Activated naive CD4-positive, alpha-beta T cell treated with anti-CD3 and anti-CD28 coated beads, Interleukin-2, amount 50 U/mL, for 24 hours (primary cell): Measurements from ENCODE around the gene MRFAP1L1.
"Not testable (repeated sequence)": the region's sequence is repeated elsewhere in the genome, so short reads cannot be mapped to it uniquely, and the experiment has no call there.

ENCODE experiments used
- H3K27ac Mint-ChIP-seq: one replicate; pipeline ENCODE4 v1.8.0; 2021; ENCODE audit warnings: mild to moderate bottlenecking, mixed read lengths
- H3K27me3 Mint-ChIP-seq: one replicate; pipeline ENCODE4 v1.8.0; 2021; ENCODE audit warnings: mixed read lengths
- H3K36me3 Mint-ChIP-seq: one replicate; pipeline ENCODE4 v1.8.0; 2021; ENCODE audit warnings: mixed read lengths
- H3K4me1 Mint-ChIP-seq: one replicate; pipeline ENCODE4 v1.8.0; 2021; ENCODE audit warnings: mixed read lengths
- H3K4me3 Mint-ChIP-seq: one replicate; pipeline ENCODE4 v1.8.0; 2021; ENCODE audit warnings: mild to moderate bottlenecking, mixed read lengths
- H3K9me3 Mint-ChIP-seq: one replicate; pipeline ENCODE4 v1.8.0; 2021; ENCODE audit warnings: mixed read lengths

MRFAP1L1 gene

DNA sequence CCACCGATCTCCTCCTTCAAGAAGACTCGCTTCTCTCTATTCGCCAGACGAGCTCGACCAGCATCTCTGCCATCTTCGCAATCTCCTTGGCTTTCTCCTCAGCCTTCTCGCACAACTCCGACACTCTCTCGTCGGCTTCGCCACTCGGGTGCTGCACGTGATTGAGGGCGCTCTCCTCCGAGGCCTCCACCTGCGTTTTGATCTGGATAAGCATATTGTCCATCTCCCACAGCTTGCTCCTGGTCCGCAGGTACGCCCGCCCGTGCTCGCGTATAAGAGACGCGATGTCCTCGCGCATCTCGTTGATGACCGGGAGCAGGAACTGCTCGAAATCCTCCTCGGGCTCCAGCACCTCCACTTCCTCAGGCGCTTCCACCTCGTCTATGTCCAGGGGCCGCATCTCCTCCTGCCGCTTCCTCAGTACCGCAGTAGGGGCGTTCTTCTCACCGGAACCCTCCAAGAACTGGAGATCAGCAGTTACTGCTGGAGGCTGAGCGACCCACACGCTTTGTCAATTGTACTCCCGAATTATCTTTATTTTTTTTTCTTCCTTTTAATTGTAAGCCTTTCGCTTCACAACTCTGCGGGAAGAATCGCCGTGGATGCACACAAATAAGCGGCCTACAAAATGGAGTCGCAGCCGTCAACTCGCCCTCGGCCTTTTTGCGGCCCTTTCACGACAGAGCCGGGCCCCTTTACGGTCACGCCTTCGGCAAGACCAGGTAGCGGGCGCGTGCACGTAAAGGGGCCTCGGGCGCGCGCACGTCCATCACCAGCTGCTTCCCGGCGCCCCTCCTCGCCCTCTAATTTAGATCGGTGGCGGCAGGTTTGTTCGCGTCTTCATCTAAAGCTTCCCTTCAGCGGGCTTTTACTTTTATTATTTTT lies at the start of gene MRFAP1L1:
Gene MRFAP1L1 (minus strand): TSS at position 636 of the 885 bp plus-strand sequence. CDS start 236 bp downstream, at position 400.
- H3K36me3 Mint-ChIP-seq, result peaks cover 32% of the 10 kb centered on the region
- peak within 1 kb of the TSS; percentile 98 for H3K27ac Mint-ChIP-seq
- H3K4me3 Mint-ChIP-seq, result peak within 1 kb of the TSS; percentile 99
- H3K27me3 Mint-ChIP-seq, result no peaks in the 10 kb centered on the region
- no peaks in the 10 kb centered on the region for H3K9me3 Mint-ChIP-seq
- H3K4me1 Mint-ChIP-seq, result peaks cover 65% of the 10 kb centered on the region

DNA sequence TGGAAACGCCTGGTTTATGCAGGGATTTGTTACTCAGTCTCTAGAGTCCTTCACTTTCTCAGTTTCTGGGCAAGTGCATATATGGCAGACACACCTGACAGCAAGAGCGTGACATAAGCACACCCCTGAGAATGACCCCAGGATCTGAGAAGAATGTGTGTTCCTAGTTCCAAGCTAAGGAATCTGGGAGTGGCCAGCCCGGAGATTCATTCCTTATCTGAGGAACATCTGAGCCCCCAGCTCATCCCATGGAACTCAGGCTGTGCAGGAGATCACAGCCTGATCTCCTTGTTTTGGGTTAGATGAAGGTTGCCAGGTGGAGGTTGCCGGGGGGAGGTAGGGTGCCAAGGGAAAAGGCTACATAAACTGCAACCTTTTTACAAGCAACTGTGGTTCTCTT lies 49.1 kb upstream of the MRFAP1L1 start:
- peaks cover 10% of the 10 kb centered on the region for H3K4me1 Mint-ChIP-seq
- no peaks in the 10 kb centered on the region for H3K9me3 Mint-ChIP-seq
- no peaks in the 10 kb centered on the region for H3K36me3 Mint-ChIP-seq
- H3K4me3 Mint-ChIP-seq, result no peak overlapping the region
- no peaks in the 10 kb centered on the region for H3K27me3 Mint-ChIP-seq
- H3K27ac Mint-ChIP-seq, result no peak overlapping the region

DNA sequence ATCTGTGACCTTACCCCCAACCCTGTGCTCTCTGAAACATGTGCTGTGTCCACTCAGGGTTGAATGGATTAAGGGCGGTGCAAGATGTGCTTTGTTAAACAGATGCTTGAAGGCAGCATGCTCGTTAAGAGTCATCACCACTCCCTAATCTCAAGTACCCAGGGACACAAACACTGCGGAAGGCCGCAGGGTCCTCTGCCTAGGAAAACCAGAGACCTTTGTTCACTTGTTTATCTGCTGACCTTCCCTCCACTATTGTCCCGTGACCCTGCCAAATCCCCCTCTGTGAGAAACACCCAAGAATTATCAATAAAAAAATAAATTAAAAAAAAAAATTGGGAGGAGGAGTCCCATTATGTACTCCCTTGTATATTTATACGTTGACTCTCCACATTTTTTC lies 46.7 kb upstream of the MRFAP1L1 start:
- peaks cover 13% of the 10 kb centered on the region for H3K4me1 Mint-ChIP-seq
- not testable (repeated sequence) for H3K27ac Mint-ChIP-seq, H3K4me3 Mint-ChIP-seq, H3K9me3 Mint-ChIP-seq, H3K36me3 Mint-ChIP-seq, H3K27me3 Mint-ChIP-seq

DNA sequence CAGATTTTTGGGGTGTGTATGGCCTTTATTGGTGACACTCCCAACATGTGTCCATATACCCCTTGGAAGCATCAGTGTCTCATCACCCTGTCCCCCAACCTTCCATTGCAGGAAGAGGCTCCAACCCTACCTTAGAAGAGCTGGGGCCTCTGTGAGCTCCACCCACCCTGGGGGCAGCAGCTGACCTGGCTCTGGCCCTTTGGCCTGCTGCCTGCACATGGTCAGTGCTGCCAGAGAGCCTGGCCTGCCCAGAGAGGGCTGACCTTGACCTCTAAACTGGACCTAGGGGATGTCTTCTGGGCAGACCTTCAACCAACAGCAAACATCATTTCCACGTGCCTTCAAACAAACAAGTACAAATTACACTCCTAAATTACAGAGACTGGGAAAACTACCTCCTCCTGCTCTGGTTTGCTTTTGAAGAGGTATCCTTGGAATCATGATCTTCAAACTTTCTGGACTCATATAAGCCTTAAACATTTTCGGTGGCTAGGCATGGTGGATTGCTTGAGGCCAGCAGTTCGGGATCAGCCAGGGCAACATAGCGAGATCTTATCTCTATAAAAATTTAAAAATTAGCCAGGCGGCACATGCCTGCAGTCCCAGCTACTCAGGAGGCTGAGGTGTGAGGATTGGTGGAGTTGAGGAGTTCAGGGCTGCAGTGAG lies 45.6 kb upstream of the MRFAP1L1 start:
- Mint-ChIP-seq H3K4me3 (no peak overlapping the region), H3K27ac (no peak overlapping the region), H3K4me1 (peaks cover 8% of the 10 kb centered on the region), H3K27me3 (no peaks in the 10 kb centered on the region), H3K36me3 (no peaks in the 10 kb centered on the region), H3K9me3 (no peaks in the 10 kb centered on the region)

DNA sequence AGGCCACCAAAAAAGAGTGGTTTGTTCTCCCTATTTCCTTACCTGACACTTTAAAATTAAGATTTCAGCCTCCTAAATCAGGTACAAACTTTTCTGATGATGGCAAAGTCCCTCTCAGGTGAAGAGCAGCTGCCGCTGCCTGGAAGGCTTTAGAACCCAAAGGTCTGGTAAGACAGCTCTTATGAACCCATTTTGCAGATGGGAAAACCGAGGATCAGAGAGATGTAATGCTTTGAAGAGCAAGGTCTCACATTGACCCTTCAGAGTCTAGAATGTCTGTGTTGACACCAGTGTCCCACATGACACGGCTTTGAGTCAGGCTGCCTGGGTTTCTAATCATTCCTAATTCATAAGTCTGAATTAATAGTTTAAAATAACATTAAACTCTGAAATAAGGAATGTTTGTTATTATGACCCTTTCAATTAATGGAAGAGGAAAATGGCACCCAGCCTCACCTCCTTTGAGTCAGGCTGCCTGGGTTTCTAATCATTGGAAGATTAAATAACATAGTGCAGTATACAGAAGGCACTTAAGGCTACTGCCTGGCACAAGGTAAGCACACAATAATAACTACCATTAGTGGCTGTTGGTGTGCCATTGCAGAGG lies 44.9 kb upstream of the MRFAP1L1 start:
- Mint-ChIP-seq H3K4me1 (peaks cover 8% of the 10 kb centered on the region), H3K27me3 (no peaks in the 10 kb centered on the region), H3K9me3 (no peaks in the 10 kb centered on the region), H3K27ac (no peak overlapping the region), H3K36me3 (no peaks in the 10 kb centered on the region), H3K4me3 (no peak overlapping the region)

DNA sequence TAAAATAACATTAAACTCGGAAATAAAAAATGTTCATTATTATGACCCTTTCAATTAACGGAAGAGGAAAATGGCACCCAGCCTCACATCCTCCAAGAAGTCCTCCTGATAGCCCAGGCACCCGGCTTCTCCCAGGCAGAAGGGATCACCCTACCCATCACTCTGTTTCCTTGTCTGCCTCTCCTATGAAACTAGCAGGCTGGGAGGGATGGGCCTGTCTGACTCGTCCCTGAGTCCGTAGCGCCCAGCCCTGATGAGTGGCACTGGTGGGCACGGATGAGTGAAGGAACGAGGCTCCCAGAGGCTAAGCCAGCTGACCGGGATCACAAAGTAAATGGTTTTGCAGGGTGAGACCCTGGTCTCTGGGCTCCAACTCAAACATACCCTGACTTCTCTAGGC lies 44.2 kb upstream of the MRFAP1L1 start:
- H3K27ac Mint-ChIP-seq, result no peak overlapping the region
- H3K4me1 Mint-ChIP-seq, result peaks cover 8% of the 10 kb centered on the region

DNA sequence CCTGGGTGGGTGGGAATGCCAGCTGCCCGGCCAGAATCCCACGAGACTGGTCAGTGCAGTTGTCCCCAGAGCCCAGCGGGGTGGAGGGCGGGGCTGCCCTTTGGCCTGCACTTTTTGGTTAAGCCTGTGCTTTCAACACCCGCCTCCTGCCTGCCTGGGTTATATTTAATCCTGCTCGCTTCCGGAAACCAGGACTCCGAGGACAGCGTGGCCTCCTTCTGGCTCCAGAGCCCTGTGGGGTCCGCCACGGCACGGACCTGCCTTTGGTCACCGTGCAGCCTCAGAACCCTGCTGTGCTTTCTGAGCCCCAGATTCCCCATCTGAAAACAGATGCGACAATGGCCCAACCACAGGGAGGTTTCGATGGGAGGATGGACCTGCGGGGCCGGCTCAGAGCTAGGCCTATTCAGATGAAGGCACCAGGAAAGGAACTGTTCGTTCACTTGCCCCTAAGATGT lies 43.5 kb upstream of the MRFAP1L1 start:
- H3K27ac Mint-ChIP-seq, result no peak overlapping the region
- no peaks in the 10 kb centered on the region for H3K9me3 Mint-ChIP-seq

More for the DNA sequence above, 44.2 kb upstream of the MRFAP1L1 start:
- Mint-ChIP-seq H3K9me3 (no peaks in the 10 kb centered on the region), H3K36me3 (no peaks in the 10 kb centered on the region), H3K27me3 (no peaks in the 10 kb centered on the region), H3K4me3 (no peak overlapping the region)

DNA sequence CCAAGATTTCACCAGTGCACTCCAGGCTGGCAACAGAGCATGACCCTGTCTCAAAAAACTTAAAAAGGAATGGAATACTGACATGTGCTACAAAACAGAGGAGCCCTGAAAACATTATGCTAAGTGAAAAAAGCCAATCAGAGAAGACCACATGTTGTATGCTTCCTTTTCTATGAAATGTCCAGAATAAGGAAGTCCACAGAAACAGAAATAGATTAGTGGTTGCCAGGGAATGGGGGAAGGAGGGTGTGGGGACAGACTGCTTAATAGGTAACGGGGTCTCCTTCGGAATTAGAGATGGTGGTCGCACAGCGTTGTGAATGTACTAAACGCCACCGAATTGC lies 42.8 kb upstream of the MRFAP1L1 start:
- Mint-ChIP-seq H3K27me3 (no peaks in the 10 kb centered on the region), H3K4me3 (no peak overlapping the region), H3K27ac (no peak overlapping the region), H3K9me3 (no peaks in the 10 kb centered on the region), H3K36me3 (no peaks in the 10 kb centered on the region), H3K4me1 (peaks cover 8% of the 10 kb centered on the region)

More for the DNA sequence above, 43.5 kb upstream of the MRFAP1L1 start:
- Mint-ChIP-seq H3K36me3 (no peaks in the 10 kb centered on the region), H3K4me1 (peaks cover 8% of the 10 kb centered on the region), H3K27me3 (no peaks in the 10 kb centered on the region), H3K4me3 (no peak overlapping the region)

DNA sequence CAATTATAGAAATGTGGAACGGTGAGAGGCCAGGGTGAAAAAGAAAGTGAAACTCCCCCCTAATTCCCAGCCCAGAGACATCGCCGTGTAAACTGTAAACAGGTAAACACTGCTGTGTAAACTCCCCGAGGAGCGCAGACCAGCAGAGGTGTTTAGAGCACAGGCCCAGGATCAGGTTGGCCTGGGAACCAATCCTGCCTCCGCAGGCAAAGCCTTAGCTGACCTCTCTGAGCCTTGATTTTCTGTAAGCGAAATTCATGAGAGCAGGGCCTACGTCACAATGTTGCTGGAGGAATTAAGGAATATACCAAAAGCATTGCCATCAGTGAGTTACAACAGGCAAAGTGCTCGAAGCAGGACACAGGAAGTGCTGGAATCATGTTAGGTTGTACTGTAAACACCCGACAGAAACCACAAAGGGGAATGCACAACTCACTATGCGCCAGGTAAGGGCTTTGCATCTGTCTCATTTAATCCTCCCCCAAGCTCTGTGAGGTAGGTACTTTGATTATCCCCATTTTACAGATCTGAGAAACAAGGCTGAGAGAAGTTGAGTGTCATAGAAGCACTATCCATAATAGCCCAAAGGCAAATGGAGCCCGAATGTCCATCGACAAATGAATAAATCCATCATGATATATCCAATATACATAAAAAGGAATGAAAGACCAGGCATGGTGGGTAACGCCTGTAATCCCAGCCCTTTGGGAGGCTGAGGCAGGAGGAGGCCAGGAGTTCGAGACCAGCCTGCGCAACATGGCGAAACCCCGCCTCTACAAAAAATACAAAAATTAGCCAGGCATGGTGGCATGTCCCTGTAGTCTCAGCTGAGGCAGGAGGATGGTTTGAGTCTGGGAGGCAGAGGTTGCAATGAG lies 42.2 kb upstream of the MRFAP1L1 start:
- Mint-ChIP-seq H3K4me3 (peak overlapping the region; percentile 64), H3K9me3 (no peaks in the 10 kb centered on the region), H3K36me3 (no peaks in the 10 kb centered on the region), H3K27me3 (no peaks in the 10 kb centered on the region), H3K4me1 (peaks cover 8% of the 10 kb centered on the region), H3K27ac (no peak overlapping the region)

DNA sequence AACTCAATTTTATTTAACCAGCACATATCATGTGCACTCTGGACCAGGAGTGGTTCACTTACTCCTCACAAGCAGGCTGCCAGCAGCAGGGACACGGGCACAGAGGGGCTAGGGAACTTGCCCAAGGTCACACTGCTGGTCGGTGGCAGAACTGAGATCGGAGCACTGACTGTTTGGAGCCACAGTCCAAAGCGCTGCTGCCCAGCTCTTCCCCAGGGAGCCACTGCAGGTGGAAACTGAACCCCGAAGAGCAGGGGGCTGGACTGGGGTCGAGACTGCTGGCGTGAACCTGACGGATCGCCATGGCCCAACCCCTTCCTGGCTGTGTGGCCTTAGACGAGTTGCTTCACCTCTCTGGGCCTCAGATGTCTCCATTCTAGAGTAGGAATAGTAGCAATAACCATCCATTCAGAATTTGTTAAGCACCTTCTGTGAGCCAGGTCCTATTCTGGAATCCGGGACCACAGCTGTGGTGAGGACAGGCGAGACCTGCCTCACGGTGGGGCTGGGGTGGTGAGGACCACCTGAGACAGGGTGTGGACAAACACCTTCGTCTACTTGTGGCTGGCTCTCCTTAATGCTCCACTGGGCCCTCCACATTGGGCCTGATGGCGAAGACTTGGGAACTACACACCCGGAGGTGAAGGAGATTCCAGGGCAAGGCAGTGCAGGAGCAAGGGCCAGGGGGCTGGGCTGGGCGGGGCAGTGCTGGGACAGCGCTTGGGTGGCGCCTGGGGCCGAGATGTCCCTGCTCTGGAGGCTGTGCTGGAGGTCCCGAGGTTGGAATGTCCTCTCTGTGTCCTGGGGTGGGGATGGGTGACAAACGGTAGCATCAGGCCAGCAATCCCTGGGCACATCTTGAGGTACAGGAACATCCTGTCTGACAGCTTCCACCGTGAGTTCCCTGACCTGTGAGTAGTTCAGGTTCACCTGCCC lies 40.9 kb upstream of the MRFAP1L1 start:
- no peaks in the 10 kb centered on the region for H3K9me3 Mint-ChIP-seq
- H3K36me3 Mint-ChIP-seq, result no peaks in the 10 kb centered on the region
- H3K4me1 Mint-ChIP-seq, result peaks cover 8% of the 10 kb centered on the region
- H3K27ac Mint-ChIP-seq, result no peak overlapping the region
- H3K4me3 Mint-ChIP-seq, result peak overlapping the region; percentile 64
- no peaks in the 10 kb centered on the region for H3K27me3 Mint-ChIP-seq

DNA sequence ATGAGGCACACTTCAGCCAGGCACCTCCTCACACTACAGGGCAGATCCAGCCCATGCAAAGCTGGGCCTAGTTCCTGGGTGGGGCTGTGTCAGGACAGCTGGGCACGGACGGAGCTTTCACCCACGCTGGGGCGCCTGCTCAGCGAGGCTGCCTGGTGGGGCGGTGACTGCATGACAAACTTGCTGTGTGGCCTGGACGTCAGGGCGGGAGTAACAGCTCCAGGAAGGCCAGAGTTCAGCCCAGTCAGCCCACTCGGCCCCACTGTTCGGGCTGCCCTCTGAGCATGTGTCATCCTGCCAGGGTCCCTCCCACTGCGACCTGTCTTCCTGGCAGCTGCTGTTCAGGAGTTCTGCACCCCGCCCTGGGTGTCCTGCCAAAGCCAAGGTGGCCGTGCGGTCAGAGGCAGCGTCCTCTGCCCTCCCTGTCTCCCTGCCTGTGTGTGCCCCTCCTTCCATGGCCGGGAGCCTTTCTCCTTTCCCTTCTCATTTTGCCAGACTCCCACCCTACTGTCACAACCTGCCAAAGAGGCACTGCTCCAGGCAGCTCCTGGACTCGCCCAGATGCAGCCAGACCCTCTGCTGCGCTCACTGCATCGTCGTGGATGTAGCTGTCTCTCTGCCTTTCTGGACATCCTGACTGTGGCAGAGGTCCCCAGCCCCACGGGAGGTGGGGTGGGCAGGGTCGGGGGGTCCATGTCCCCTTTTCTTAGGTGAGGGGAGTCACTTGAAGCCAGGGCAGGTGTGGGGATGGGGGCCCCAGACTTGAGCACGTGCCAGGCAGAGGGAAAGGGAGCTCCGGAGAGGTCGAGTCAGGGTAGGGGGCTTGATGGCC lies 39.9 kb upstream of the MRFAP1L1 start:
- no peak overlapping the region for H3K27ac Mint-ChIP-seq
- H3K4me3 Mint-ChIP-seq, result no peak overlapping the region
- H3K27me3 Mint-ChIP-seq, result no peaks in the 10 kb centered on the region
- H3K4me1 Mint-ChIP-seq, result peaks cover 8% of the 10 kb centered on the region
- no peaks in the 10 kb centered on the region for H3K9me3 Mint-ChIP-seq
- no peaks in the 10 kb centered on the region for H3K36me3 Mint-ChIP-seq

DNA sequence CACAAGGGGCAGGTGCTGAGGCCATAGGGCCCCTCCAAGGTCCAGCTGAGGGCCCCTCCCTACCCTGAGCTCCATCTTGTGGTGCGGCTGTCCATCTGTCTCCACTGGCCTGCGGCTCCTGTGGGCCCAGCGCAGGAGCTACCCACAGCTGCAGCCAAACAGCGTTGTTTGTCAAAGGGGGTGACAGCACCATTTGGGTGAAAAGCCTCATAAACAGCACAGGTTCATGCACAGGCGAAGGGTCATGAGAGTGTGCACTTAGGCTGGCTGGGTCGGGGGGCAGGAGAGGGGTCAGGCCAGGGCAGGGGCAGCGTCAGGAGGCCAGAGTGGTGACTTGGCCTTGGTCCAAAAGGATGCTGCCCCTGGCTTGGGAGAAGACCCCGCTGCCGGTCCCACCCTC lies 38.6 kb upstream of the MRFAP1L1 start:
- no peaks in the 10 kb centered on the region for H3K9me3 Mint-ChIP-seq
- no peak overlapping the region for H3K4me3 Mint-ChIP-seq
- no peaks in the 10 kb centered on the region for H3K36me3 Mint-ChIP-seq
- H3K27ac Mint-ChIP-seq, result no peak overlapping the region
- H3K4me1 Mint-ChIP-seq, result peaks cover 8% of the 10 kb centered on the region
- no peaks in the 10 kb centered on the region for H3K27me3 Mint-ChIP-seq

DNA sequence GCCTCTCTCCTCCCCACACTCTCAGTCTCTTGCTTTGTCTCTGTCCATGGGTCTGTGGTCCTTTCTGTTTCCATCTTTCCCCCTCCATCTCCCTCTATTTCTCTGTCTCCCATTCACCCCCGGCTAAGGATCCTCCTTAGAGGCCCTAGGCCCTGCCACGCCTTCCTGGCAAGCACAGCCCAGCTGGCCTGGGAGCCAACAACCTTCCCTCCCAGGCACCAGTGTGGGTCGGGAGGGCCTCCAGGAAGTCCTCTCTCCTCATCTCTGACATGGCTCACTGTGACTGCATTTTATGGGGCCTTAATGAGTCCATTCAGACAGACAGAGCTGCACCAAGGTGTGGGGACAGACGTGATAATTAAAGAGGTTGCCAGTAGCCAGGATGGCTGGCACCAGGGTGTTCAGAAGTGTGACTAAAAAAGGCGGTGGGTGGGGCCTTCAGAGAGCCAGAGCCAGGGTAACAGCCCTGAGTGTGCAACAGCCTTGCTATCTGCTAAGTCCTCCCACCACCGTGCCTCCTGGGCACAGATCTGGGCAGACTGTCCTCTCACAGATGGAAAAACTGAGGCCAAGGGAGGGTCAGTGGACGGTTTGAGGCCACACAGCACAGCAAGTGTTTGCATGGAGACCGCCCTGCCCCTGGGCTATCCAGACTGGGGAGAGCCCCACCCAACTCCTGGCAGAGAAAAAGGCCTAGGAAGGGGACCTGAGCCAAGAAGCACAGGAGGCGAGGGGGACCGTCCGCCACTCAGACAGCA lies 37.8 kb upstream of the MRFAP1L1 start:
- Mint-ChIP-seq H3K4me3 (no peak overlapping the region), H3K27me3 (no peaks in the 10 kb centered on the region), H3K9me3 (no peaks in the 10 kb centered on the region), H3K27ac (no peak overlapping the region), H3K4me1 (peaks cover 8% of the 10 kb centered on the region), H3K36me3 (no peaks in the 10 kb centered on the region)
